Natural killer cell treated with Interleukin-12 subunit alpha and Interleukin-12 subunit beta and Interleukin-15 and Interleukin-18, amount 100 ng/mL, for 72 hours (primary cell): Measurements from ENCODE around the gene CCDC141. TPM values are rescaled to one million over a fixed set of nuclear protein-coding genes. Genes with fewer than 3 reads are reported as not detected.

Experiments used
- ATAC-seq, 2 donors: fragments of 150-1000 bp; cut with Tn5 transposase in 1 of 2; sonication (Bioruptor Pico), chemical (Tn5 transposase) in 1 of 2; 2 replicates each; pipeline ENCODE4 v1.10.0; 2021
- DNase-seq: peaks from one replicate; pipeline ENCODE4 v3.0.0; 2022; ENCODE audit warnings: low spot score
- H3K27ac Mint-ChIP-seq, 2 donors: 1 replicate in 1 of 2; 2 replicates in 1 of 2; pipeline ENCODE4 v1.8.0; 2022; ENCODE audit warnings: mixed read lengths in 2 of 2, mild to moderate bottlenecking in 1 of 2, moderate library complexity in 1 of 2
- H3K27me3 Mint-ChIP-seq, 2 donors: 1 replicate in 1 of 2; 2 replicates in 1 of 2; pipeline ENCODE4 v1.8.0; 2022; ENCODE audit warnings: mixed read lengths in 2 of 2
- H3K36me3 Mint-ChIP-seq: one replicate; pipeline ENCODE4 v1.8.0; 2022; ENCODE audit warnings: mixed read lengths
- H3K4me1 Mint-ChIP-seq, 2 donors: 1 replicate in 1 of 2; 2 replicates in 1 of 2; pipeline ENCODE4 v1.8.0; 2022; ENCODE audit warnings: low read depth in 2 of 2, mixed read lengths in 2 of 2, mild to moderate bottlenecking in 1 of 2
- H3K4me3 Mint-ChIP-seq: one replicate; pipeline ENCODE4 v1.8.0; 2022; ENCODE audit warnings: mixed read lengths
- H3K9me3 Mint-ChIP-seq: 2 replicates; pipeline ENCODE4 v1.8.0; 2022; ENCODE audit warnings: mixed read lengths
- total RNA-seq, 2 donors: library from RNA; stranded (reverse); gene quantifications; one replicate each; pipeline ENCODE4 v1.2.3, GENCODE V29; 2022

CCDC141 gene
- total RNA-seq, 2 donors from 2014 or later = 0.24 to 1.2 TPM

- Mint-ChIP-seq H3K36me3 (no peaks in the 10 kb centered on the region), H3K27ac (no peak overlapping the region), H3K4me3 (no peak overlapping the region), H3K9me3 (no peaks in the 10 kb centered on the region), H3K27me3 (no peaks in the 10 kb centered on the region), H3K4me1 (no peaks in the 10 kb centered on the region)
- DNase-seq (no peak), ATAC-seq (no peak)
These were observed 250.6 kb downstream of the CCDC141 start for GRCh38 chr2:178799305-178799704.

- H3K9me3 Mint-ChIP-seq = no peaks in the 10 kb centered on the region
- ATAC-seq (no peak), DNase-seq (no peak)
- no peaks in the 10 kb centered on the region for H3K27me3 Mint-ChIP-seq
- H3K4me1 Mint-ChIP-seq = no peaks in the 10 kb centered on the region
- H3K4me3 Mint-ChIP-seq = no peak overlapping the region
- no peak overlapping the region for H3K27ac Mint-ChIP-seq
- H3K36me3 Mint-ChIP-seq = no peaks in the 10 kb centered on the region
These were observed 253.8 kb downstream of the CCDC141 start for GRCh38 chr2:178796079-178796677.

- Mint-ChIP-seq H3K9me3 (no peaks in the 10 kb centered on the region), H3K27me3 (no peaks in the 10 kb centered on the region), H3K4me1 (no peaks in the 10 kb centered on the region), H3K36me3 (no peaks in the 10 kb centered on the region), H3K4me3 (no peak overlapping the region), H3K27ac (no peak overlapping the region)
- ATAC-seq (no peak), DNase-seq (no peak)
These were observed 262.0 kb downstream of the CCDC141 start for GRCh38 chr2:178787934-178788333.

DNA sequence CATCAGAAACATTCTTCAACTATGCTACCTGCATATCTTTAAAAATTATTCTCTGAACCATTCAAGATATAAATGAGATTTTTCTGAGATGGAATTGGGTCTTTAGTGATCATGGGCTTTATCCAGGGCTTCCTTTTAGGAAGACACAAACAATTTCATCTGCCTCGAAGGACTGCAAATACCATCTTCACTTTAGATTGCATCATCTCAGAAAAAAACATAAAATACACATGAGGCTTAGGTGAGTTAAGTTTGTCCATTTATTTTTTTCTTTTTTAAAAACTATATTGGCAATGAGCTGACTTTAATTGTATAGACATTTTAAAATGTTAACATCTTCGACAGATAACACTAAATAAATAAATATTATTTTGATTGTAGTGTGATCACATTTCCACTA, 262.8 kb downstream of the CCDC141 start:
- DNase-seq (no peak), ATAC-seq (no peak)
- H3K27ac Mint-ChIP-seq = no peak overlapping the region
- H3K36me3 Mint-ChIP-seq = no peaks in the 10 kb centered on the region
- no peaks in the 10 kb centered on the region for H3K4me1 Mint-ChIP-seq
- no peaks in the 10 kb centered on the region for H3K27me3 Mint-ChIP-seq
- H3K4me3 Mint-ChIP-seq = no peak overlapping the region
- no peaks in the 10 kb centered on the region for H3K9me3 Mint-ChIP-seq

DNA sequence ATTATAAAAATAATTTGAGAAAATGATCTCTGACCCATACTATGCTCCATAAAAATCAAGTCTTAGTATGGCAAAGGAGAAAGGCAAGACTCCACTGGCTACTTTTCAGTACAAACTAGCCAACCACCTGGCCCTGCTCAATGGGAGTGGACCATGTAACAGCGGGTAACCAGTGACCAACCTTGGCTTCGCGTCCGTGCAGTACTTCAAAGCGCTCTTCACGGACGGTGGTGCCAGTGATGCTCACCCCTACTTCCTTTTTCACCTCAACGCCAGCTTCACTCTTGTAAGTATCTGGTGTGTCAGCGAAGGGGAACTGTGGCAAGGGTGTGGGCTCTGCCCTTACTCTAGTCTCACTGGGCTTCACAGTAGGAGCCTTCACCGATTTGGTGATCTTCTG, 266.0 kb downstream of the CCDC141 start:
- Mint-ChIP-seq H3K4me1 (no peaks in the 10 kb centered on the region), H3K36me3 (no peaks in the 10 kb centered on the region), H3K27me3 (no peaks in the 10 kb centered on the region), H3K9me3 (no peaks in the 10 kb centered on the region), H3K27ac (no peak overlapping the region), H3K4me3 (no peak overlapping the region)
- DNase-seq (no peak), ATAC-seq (no peak)

DNA sequence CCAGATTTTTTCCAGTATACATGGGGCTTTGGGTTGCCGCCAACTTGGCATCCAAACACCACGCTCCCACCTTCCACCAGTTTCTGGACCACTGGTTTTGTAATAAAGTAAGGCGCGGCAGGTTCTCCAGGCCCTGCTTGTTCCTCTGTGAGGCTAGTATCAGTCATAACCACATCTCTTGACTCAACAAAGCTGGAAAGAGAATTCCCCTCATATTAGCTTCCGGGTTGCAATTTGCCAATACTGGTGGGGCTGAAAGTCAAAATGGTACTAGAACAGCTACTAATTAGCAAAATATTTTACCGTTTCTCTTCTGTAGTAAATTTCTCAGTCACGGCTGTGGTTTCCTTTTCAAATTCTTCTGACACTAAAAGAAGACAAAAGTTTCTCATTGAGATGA, 267.7 kb downstream of the CCDC141 start:
- H3K4me1 Mint-ChIP-seq = no peaks in the 10 kb centered on the region
- no peaks in the 10 kb centered on the region for H3K36me3 Mint-ChIP-seq
- H3K9me3 Mint-ChIP-seq = no peaks in the 10 kb centered on the region
- ATAC-seq (no peak), DNase-seq (no peak)
- no peak overlapping the region for H3K4me3 Mint-ChIP-seq
- no peak overlapping the region for H3K27ac Mint-ChIP-seq
- no peaks in the 10 kb centered on the region for H3K27me3 Mint-ChIP-seq

Other genes with a start within 250 kb of the CCDC141 start
- gene TTN, start 242.7 kb downstream of the CCDC141 start, total RNA-seq = 1 to 10 TPM in 1 of 2 donors, under 1 TPM in 1; 0.07 to 2.1 TPM
- 10 to 100 TPM; 11.1 to 12.0 TPM for gene SESTD1, start 214.7 kb upstream of the CCDC141 start, total RNA-seq